NCI-H460 (cell line): Measurements from ENCODE around the gene DENND5B. TPM values are rescaled to one million over a fixed set of nuclear protein-coding genes. Genes with fewer than 3 reads are reported as not detected.
"Not testable (repeated sequence)": the region's sequence is repeated elsewhere in the genome, so short reads cannot be mapped to it uniquely, and the experiment has no call there.

ENCODE experiments used
- DNase-seq: peaks from one replicate; pipeline ENCODE4 v3.0.0-alpha.2; 2016; ENCODE audit warnings: low read depth; ENCODE audit errors: extremely low read depth
- total RNA-seq: library from RNA; depleted of rRNA; stranded (reverse); fragments of >200 nt; shearing (Covaris generic); gene quantifications from 2 replicates; pipeline ENCODE4 v1.2.3, GENCODE V29; 2014

DENND5B gene
- total RNA-seq, 1 experiment from 2014 or later: 18.9 TPM

DNA sequence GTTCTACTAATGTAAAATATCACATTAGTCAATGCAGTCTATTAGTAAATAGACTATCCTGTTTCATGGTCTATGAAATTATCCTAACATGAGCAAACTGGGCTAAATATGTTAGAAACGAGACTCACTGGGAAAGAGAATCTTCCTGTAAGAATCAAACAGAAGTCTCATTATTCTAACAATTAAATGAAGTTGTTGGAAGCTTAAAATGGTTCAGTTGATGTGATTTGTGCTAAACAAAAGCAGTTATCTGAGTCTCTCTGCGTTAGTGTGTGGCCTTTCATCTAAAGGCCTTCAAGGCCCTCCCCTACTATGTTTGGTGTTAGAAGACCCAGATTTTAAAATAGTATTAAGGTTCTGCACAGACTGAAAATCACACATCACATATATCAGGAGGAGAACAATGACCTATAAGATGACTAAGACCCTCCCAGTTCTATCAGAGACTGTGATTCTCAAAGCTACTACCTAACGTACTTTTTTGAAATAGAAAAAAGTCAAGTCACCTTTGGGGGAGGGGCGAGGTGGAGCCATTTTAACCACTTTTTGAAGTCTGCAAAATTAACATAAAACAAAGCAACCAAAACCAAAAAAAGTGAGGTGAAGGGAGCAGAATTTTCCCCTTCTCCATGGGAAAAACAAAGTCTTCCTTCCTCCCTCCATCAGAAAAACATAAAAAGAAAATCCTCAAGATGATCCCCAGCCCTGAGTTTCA, 82.3 kb downstream of the DENND5B start:
- DNase-seq: no peak

DNA sequence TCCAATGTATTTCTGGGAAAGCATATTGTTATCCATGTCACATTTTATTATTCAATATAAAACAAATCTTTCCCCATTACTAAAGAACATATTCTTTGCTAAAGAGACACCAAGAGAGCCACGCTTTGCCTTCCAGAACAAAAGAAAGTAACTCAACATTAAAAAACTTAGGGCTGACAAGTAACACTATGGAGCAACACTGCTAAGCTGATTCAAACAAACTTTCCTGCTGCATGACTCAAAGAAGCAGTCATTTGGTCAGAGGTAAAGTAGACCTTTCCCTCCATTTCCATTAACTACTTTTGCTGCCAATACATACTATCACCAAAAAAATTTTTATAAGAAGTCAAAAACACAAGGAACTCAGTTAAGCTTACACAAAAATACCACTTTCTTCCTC, 83.0 kb downstream of the DENND5B start:
- DNase-seq: no peak

DNA sequence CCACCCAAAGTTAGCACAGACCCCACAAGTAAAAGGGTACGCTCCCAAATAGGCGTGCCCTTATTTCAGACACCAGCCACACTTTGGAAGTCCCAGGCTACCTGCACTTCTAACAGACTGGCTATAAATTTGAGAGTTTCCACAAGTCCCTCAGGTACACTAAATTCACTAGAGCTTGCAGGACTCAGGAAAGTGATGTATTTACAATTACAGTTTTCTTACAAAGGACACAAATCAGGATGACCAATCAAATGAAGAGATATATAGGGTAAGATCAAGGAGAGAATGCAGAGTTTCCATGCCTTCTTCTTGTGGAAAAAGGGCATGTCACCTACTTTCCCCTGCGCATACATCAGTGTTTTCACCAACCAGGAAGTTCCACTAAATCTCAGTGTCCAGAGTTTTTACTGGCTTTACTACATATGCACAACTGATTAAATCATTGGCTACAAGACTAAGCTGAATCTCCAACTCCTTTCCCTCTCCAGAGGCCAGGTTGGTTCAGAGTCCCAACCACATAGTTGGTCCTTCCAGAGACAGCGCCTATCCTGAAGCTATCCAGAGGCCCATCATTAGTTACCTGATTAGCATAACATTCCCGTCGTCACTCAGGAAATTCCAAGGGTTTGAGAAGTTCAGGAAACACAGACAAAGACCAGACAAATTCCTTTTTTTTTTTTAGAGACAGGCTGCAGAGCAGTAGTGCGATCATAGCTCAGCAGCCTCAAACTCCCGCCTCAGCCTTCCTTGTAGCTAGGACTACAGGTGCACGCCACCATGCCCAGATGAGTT, 84.2 kb downstream of the DENND5B start:
- no peak for DNase-seq

DNA sequence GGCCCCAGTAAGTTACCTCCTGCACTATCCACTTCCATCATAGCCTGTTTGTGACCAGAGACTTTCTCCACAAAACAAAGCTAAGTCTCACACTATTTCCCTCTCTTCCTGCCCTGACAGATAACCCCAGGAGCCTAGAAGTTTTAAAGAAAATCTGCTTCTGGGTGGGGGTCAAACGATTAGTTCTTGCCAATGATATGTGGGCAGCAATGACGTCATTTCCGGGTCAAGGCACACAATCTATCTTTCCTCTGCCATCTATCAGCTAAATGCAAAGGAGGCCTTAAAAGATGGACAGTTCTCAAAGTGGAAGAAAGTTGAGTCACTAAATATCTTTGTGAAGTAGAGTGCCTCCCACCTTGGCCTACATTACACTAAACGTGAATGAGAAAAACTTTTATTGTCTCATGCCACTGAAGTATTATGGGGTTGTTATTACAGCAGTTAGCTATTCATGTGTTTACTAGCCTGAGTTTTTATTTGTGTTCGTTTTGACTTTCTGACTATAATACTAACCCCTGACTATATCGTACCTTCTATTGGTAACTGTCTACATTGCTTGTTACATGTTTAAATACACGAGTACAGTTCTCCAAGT, 86.2 kb downstream of the DENND5B start:
- DNase-seq: no peak

DNA sequence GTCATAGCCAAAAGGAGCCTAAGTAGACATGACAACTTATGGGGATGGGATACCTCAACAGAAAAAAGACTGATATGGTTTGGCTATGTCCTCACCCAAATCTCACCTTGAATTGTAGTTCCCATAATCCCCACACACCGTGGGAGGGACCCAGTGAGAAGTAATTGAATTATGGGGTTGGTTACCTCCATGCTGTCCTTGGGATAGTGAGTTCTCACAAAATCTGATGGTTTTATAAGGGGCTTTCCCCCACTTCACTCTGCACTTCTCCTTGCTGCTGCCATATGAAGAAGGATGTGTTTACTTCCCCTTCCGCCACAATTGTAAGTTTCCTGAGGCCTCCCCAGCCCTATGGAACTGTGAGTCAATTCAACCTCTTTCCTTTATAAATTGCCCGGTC, 89.9 kb downstream of the DENND5B start:
- DNase-seq: not testable (repeated sequence)

DNA sequence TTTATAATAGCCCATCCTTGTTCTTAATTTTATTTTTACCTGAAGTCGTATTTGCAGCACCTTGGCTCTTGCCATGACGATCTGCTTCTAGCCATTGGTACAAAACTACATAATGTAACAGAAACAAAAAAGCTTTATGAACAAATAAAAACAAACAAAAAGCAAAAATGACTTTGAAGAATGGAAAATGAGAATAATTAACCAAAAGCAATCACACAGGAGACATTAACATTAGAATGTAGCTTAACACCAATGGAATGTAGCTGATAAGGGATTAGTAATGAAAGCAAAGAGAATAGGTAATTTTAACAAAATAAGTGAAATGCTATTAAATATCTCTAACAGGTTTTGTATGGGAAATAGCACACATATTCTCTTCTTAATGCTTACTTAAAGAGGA, 91.4 kb downstream of the DENND5B start:
- no peak for DNase-seq

DNA sequence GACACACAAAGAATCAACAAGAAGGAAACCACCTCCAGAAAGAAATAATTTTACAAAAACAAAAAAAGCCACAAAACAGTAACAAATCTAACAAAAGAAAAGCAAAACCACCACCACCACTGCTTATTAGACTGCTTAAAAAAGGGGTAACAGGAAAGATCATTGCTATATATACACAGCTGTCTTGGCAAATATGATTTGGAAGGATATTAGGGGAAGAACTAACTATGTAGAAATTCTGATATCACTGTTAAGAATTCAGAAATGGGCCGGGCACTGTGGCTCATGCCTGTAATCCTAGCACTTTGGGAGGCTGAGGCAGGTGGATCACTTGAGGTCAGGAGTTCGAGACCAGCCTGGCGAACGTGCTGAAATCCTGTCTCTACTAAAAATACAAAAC, 92.5 kb downstream of the DENND5B start:
- no peak for DNase-seq

DNA sequence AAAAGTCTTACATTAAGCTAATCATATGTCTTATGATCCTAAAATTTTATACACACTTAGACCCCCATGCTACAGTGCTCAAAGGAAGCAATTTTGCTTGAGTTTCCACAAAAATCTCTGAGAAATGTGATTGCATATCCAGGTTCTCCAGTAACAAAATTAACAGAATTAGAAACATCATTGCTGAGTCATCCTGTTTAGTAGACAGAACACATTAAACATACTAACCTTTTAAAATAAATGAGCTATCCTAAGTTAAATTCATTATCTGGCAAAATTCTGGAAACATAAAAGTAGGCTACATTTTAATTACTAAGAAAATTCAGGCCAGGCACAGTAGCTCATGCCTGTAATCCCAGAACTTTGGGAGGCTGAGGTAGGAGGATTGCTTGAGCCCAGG, 94.7 kb downstream of the DENND5B start:
- no peak for DNase-seq

DNA sequence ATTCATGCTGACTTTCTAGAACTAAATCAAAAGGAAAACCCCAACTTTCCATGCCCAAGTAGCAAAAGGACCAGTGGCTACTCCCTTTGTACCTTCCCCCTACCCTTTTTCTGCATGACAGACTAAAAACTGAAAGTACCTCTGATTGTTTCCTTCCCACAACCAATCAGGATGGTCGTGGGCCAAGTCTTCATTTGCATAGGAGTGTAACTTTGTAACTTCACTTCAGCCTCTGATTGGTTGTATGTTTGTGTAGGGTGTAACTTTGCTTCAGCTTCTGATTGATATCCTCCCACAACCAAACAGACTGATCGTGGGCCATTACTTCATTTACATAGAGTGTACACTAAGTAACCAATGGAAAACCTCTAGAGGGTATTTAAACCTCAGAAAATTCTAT, 96.5 kb downstream of the DENND5B start:
- no peak for DNase-seq

DNA sequence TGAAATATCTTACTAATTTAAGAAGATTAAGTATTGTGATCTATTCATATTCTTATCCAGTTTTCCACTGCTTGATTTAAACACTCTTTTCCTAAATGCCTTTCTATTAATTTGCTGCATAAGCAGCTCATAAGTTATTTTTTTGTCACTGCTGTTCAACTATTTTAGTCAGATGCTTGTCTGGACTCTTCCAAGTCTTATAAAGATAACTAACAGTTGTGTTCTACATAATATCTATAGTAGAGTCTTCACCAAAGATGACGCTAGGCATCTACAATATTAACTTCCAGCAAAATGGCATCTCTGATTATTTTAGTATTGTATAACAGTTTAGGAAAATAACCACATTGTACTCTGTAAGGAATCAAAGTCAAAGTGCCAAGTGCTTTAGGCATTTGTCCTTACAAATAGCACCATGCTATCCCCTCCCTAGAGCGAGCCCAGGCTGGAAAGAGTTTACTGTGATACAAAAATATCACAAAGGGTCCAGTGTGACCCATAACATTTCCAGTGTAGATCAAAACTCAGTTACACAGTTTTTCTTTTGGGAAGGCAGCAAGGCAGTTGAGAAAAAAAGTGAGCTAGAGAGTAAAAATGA, 98.2 kb downstream of the DENND5B start:
- no peak for DNase-seq

DNA sequence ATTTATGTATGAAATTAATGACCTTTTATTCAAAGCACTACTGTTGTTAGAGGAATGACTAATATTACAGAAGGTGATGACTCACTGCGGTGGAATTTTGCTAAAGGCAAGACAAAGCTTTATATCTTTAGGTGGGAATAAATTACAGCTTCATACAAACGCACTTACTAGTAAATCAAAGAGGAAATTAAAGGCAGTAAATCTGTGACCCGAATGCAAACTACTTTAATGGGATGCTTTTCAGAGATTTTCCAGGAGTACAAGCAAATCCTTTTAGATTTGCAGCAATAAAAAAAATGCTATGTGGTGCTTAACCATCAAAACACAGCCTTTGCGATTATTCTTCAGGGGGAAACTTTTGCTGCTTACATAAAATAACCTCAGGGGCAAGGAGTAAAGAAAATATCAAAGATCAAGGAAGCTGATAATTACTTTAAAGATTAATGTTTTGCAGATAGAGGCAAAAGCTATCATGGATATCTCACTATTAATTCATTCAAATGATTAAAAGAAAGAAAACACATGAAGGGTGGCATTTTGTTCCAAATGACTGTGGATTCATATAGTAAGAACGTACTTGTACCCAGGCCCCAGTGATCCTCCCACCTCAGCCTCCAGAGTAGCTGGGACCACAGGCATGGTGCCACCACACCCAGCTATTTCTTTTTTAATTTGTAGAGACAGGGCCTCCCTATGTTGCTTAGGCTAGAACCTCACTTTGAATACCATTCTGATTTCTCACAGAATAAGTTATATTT, 98.9 kb downstream of the DENND5B start:
- DNase-seq: peak; percentile 74

DNA sequence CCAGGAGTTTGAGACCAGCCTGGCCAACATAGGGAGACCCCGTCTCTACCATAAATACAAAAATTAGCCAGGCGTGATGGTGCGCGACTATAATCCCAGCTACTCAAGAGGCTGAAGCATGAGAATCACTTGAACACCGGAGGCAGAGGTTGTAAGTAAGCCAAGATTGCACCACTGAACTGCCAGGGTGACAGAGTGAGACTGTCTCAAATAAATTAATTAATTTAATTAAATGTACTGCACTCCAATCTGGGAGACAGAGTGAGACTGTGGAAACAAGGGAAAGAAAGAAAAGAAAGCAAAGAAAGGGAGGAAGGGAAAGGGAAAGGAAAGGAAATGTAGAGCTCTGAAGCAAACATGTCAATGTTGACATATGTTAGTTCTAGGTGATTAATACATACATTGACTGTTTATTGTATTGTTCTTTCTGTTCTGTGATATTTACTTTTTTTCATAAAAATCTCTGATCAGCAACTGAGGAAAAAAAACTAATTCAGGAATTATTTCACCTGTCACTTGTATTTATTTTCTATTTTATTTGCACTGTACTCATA, 99.6 kb downstream of the DENND5B start:
- no peak for DNase-seq

DNA sequence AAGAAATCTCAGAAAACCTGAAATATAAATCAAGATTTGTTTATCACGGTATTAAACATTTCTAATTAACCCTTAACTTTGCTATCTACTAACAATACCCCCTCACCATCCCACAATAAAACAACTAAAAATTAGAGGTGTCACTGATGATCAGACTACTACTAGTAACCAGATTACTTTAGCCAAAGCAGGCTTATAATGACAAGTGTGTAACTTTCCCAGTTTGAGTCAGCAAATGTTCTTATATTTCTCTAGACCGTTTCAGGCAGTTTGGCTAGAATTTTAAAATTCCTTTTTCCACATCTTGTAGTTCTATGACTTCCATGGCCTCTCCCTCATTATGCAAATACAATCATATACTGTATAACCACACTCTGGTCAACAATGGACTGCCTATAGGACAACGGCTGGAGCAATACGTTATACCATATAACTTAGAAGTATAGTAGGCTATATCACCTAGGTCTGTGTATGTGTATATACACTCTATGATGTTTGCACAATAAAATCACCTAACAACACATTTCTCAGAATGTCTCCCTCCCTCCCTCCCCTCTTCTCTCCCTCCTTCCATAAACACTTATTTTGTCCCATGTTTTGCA, 102.1 kb downstream of the DENND5B start:
- DNase-seq: no peak

DNA sequence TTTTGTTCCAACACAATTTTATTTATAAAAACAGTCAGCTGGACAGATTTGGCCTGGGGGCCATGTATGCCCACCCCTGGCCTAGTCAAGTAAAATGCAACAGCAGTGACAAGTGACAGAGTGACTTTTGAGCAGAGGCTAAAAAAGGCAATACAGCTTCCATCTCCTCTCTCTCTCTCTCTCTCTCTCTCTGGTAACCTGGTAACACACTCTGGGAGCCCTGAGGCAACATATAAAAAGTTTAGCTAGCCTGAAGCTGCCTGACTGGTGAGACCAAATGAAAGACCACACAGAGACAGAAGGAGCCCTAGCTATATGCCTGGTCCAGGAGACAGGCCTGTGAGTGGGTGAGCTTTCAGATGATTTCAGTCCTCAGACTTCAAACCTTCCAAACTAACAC, 105.4 kb downstream of the DENND5B start:
- no peak for DNase-seq

DNA sequence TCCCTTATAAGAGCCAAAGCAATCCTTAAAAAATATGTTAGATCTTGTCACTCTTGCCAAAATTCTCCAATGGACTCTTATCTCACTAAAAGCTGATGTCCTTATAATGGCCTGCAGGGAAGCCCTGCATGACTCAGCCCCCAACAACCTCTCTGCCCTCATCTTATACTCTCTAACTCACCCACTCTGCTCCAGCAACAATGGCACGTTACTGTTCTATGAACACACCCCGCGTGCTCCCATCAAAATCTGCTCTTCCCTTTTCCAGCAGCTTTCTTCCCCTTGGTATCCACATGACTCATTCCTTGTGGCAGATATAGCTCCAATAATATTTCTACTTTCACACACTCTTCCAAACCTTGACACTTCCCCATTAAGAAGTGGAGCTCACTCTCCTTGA, 108.1 kb downstream of the DENND5B start:
- DNase-seq: no peak

DNA sequence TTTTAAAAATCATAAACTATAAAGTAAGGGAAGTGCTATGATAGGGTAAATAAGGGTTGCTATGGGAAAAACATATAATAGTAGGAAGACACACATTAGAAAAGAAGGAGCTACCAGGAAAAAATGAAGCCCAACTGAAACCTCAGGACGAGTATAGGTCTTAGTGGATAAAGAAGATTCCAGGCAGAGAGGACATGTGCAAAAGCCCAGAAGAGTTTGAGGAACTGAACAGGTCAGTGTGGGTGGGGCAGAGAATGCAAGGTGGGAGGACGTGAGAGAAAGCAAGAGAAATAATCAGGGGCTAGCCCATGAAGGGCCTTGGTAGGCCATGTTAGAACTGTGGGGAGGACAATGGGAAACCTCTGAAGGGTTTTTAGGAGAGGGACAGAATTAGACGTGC, 109.5 kb downstream of the DENND5B start:
- DNase-seq: no peak

DNA sequence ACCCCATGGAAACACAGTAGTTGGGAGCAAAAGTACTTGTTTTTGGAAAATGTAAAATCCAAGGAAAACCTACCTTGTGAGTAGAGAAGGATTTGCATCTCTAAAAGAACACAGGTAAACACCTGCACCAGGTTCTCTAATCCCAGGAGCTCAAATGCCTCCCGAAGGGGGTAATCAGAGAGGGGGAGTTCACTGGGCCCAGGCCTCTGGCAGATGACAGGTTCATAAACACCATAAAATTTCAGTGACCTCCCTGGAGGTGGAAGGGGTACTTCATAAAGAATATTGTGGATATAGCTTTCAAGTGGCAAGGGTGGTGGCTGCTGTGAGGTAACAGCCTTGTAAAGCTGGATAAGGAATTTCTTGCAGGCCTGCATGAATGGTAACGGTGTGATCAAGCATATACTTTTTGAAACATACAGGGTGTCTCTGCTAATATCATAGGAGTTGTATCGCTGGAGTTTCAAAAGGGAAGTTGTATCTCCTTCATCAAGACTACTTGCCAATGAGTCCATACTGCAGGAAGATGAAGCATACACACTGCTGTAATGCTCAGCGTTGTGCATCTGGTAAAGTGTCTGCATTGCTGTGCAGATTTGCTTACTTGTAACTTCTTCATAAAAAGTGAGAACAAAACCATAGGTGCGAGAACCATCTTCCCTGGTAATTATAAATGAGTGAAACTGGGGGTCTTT, 111.3 kb downstream of the DENND5B start:
- no peak for DNase-seq

DNA sequence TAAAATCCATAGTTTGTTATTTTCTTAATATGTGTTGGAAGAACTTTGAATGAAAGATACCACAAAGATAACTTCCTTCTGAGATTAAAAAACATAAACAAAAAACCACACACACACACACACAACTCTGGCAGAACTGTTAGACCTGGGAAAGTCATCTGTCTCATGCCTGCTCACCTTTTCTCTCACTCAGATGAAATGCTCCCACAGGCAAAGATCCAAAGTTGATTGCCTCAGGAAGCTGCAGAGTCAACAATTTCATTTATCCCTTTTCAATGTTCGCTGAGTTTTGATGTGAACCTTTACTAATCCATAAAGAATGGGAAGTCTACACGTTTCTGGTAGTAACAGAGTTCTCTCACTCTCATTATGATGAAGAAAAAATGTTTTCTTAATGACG, 112.0 kb downstream of the DENND5B start:
- no peak for DNase-seq

DNA sequence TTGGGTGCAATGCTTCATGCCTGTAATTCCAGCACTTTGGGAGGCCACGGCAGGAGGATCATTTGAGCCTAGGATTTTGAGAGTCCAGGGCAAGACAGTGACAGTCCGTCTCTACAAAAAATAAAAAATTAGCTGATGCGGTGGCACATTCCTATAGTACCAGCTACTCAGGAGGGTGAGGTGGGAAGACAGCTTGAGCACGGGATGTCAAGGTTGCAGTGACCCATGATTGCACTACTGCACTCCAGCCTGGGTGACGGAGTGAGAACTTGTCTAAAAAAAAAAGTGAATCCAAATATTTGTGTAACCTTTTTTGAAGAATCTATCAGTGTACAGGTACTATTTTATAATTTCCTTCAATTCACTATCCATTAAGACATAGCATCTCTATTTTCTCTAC, 112.5 kb downstream of the DENND5B start:
- no peak for DNase-seq
